Lung (tissue), 12 donors: ENCODE data around the gene HK1. TPM values are rescaled to one million over a fixed set of nuclear protein-coding genes. Genes with fewer than 3 reads are reported as not detected.

Experiments
- ATAC-seq: fragments of 200-7000 bp; cut with Tn5 transposase; one replicate; pipeline ENCODE4 v1.9.1; 2020; ENCODE audit warnings: moderate number of reproducible peaks; ENCODE audit not compliant: insufficient read depth, low FRiP score
- DNase-seq, 3 donors: peaks; one replicate each; pipeline ENCODE4 v3.0.0-alpha.2; 2013 to 2017
- H3K27ac ChIP-seq, 2 donors: one replicate each; pipeline ENCODE4 v1.5.1; 2013; ENCODE audit warnings: mild to moderate bottlenecking in 2 of 2, moderate library complexity in 2 of 2, control low read depth in 1 of 2, inconsistent platforms in 1 of 2, low read depth in 1 of 2, low read length in 1 of 2
- H3K27me3 ChIP-seq, 3 donors: one replicate each; pipeline ENCODE4 v1.5.1; 2013; ENCODE audit warnings: low read length in 2 of 3; ENCODE audit not compliant: control insufficient read depth in 3 of 3, insufficient read depth in 3 of 3
- H3K36me3 ChIP-seq, 4 donors: one replicate each; pipeline ENCODE4 v1.5.1; 2013; ENCODE audit warnings: low read length in 4 of 4, mild to moderate bottlenecking in 1 of 4, moderate library complexity in 1 of 4; ENCODE audit not compliant: control insufficient read depth in 4 of 4, insufficient read depth in 4 of 4
- H3K4me1 ChIP-seq, 5 donors: one replicate each; pipeline ENCODE4 v1.5.1; 2013; ENCODE audit warnings: low read length in 5 of 5, mild to moderate bottlenecking in 2 of 5, moderate library complexity in 1 of 5; ENCODE audit not compliant: control insufficient read depth in 5 of 5, insufficient read depth in 5 of 5
- H3K4me3 ChIP-seq: one replicate; pipeline ENCODE4 v1.5.1; 2013; ENCODE audit warnings: mild to moderate bottlenecking, control low read depth, moderate library complexity
- H3K9ac ChIP-seq, 2 donors: one replicate each; pipeline ENCODE4 v1.5.1; 2013; ENCODE audit warnings: low read length in 2 of 2, control low read depth in 1 of 2; ENCODE audit not compliant: insufficient read depth in 1 of 2
- H3K9me3 ChIP-seq, 4 donors: one replicate each; pipeline ENCODE4 v1.5.1; 2013; ENCODE audit warnings: low read length in 3 of 4, mild to moderate bottlenecking in 1 of 4, moderate library complexity in 1 of 4; ENCODE audit not compliant: control insufficient read depth in 4 of 4, insufficient read depth in 3 of 4
- WGBS, 2 donors: extraction: QIAGEN DNeasy Blood & Tissue Kit; methylation state at CpG; one replicate each; pipeline ENCODE4 v1.1.7; 2013; 5-methylcytosine and 5-hydroxymethylcytosine counted together
- polyA plus RNA-seq, 2 donors: library from polyadenylated mRNA; stranded (reverse); fragments of 200-250 nt; gene quantifications; one replicate each; pipeline ENCODE4 v1.2.1, GENCODE V29; 2013
- total RNA-seq, 2 donors: library from RNA; depleted of rRNA in 1 of 2; stranded (reverse); fragments of >200 nt in 1 of 2; gene quantifications; one replicate each; pipeline ENCODE4 v1.2.1, GENCODE V29; 2014 to 2021
- TF ChIP-seq, protein P1 (sequence below): IDR thresholded peaks from 2 replicates; pipeline ENCODE4 v1.5.1; 2012; ENCODE audit warnings: mild to moderate bottlenecking; ENCODE audit errors: control extremely low read depth, extremely low read depth
- donor health status: control.
- donor health status: control.
- donor health status: Bipolar disorder and iron deficiency.
- donor health status: healthy.
- donor health status: DM: yes; HTN: yes; CAD: no.

The HK1 gene
- total and polyA plus RNA-seq, 4 donors, result 33.6 to 120 (median 78.0) TPM

DNA sequence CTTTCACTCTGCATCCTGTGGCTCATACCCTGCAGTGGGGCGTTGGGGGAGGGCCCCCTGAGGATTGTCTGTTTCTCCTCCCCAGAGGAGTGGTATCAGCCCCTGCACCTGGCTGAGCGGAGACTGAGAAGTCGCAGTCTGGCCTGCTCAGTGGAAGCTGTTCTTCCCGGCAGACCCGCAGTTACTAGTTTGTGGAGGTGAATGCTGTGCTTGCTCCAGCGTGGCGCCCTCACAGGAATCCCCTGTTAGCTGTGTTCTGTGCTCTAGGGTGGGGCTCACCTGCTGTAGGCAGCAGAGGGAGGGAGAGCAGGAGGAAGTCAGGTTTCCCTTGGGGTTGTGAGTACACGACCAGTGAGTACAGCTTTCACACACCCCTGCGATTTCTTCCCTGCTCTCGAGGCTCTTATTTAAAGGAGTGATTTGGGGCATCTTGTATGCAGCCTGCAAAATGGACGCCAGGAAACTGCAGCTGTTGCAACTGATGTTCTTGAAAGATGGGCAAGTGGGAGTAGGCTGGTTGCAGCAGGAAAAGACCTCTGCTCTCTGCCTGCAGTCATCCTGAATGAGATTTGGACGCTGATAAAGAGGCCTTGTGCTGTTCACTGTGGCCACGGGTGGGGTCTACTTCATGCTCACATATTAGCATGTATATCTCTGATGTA lies 66.4 kb downstream of the HK1 start:
- Histone ChIP-seq H3K4me3 (no peak overlapping the region), H3K4me1 (peaks cover 0 to 37% (median 9%) of the 10 kb centered on the region in 5 donors), H3K36me3 (peaks cover 0 to 19% (median 7%) of the 10 kb centered on the region in 4 donors), H3K27ac (no peak overlapping the region), H3K9me3 (no peaks in the 10 kb centered on the region), H3K27me3 (no peaks in the 10 kb centered on the region), H3K9ac (no peak overlapping the region)
- TF ChIP-seq, protein P1, sequence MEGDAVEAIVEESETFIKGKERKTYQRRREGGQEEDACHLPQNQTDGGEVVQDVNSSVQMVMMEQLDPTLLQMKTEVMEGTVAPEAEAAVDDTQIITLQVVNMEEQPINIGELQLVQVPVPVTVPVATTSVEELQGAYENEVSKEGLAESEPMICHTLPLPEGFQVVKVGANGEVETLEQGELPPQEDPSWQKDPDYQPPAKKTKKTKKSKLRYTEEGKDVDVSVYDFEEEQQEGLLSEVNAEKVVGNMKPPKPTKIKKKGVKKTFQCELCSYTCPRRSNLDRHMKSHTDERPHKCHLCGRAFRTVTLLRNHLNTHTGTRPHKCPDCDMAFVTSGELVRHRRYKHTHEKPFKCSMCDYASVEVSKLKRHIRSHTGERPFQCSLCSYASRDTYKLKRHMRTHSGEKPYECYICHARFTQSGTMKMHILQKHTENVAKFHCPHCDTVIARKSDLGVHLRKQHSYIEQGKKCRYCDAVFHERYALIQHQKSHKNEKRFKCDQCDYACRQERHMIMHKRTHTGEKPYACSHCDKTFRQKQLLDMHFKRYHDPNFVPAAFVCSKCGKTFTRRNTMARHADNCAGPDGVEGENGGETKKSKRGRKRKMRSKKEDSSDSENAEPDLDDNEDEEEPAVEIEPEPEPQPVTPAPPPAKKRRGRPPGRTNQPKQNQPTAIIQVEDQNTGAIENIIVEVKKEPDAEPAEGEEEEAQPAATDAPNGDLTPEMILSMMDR, result no peak
- no peak for ATAC-seq
- WGBS, 2 donors, result 65 to 69% methylated on average over 13 of the region's 13 CpGs
- no peak for DNase-seq

DNA sequence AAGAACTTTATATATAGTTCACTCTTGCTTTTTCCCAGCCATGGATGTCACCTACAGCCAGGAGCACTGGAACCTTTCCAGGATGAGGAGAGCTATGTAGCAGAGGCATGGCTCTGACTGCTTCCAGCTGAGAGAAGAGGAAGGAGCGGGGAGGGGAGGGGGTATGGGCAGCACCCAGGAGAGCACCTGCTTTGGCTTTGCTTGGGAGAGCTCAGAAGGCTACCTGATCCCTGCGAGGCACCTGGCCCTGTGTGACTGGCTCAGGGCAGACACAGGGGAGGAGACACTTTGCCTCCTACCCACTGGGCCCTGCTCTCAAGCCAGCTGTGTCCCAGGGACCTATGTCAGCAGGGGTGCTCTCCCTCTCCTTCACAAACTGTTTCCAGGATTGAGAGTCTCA lies 67.1 kb downstream of the HK1 start:
- Histone ChIP-seq H3K27me3 (no peaks in the 10 kb centered on the region), H3K27ac (peak overlapping the region in 1 of 2 donors; percentile 35), H3K4me1 (peaks cover 0 to 39% (median 9%) of the 10 kb centered on the region in 5 donors), H3K36me3 (peaks cover 0 to 19% (median 7%) of the 10 kb centered on the region in 4 donors), H3K4me3 (no peak overlapping the region), H3K9ac (no peak overlapping the region), H3K9me3 (no peaks in the 10 kb centered on the region)
- whole genome bisulfite sequencing, 2 donors, result 74 to 81% methylated on average over 2 of the region's 2 CpGs
- DNase-seq (no peak), ATAC-seq (no peak)
- TF ChIP-seq, protein P1, result no peak

DNA sequence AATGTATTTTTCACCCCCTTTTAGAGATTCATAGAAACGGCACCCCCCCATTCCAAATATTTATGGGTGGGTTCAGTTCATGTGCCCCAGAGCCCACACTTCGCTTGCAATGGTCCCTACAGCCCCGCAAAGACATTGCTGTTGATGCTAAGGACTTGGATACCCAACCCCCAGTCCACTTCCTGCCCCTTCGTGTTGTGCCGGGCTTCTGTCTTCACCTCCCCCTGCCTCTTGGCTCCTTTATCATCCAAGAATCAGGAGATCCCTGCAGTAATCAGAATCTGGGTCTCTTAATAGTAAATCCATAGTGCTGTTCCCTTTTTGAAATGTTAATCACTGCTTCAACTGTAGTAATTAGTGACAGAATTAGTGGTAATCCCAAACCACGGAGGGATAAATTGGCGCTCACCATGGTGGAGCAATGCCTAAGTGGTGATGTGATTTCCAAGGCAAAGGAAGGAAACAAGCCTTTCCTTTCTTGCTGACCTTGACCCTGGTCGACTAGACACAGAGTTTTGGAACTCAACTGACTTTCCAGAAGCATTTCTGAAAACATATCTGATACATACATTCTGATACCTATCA lies 67.7 kb downstream of the HK1 start:
- H3K27me3 ChIP-seq, result no peaks in the 10 kb centered on the region
- peaks cover 0 to 39% (median 9%) of the 10 kb centered on the region in 5 donors for H3K4me1 ChIP-seq
- H3K9me3 ChIP-seq, result no peaks in the 10 kb centered on the region
- no peak overlapping the region for H3K27ac ChIP-seq
- ATAC-seq, result no peak
- peaks cover 0 to 19% (median 7%) of the 10 kb centered on the region in 4 donors for H3K36me3 ChIP-seq
- H3K9ac ChIP-seq, result no peak overlapping the region
- WGBS, 2 donors, result 43 to 51% methylated on average over 8 of the region's 8 CpGs
- no peak overlapping the region for H3K4me3 ChIP-seq
- DNase-seq, result no peak
- TF ChIP-seq, protein P1, result no peak
